ENCODE measurements around the gene DSCAM. TPM values are rescaled to one million over a fixed set of nuclear protein-coding genes. Genes with fewer than 3 reads are reported as not detected.

Gene DSCAM
- total RNA-seq, 1 experiment from 2014 or later = 0.33 TPM

DNA sequence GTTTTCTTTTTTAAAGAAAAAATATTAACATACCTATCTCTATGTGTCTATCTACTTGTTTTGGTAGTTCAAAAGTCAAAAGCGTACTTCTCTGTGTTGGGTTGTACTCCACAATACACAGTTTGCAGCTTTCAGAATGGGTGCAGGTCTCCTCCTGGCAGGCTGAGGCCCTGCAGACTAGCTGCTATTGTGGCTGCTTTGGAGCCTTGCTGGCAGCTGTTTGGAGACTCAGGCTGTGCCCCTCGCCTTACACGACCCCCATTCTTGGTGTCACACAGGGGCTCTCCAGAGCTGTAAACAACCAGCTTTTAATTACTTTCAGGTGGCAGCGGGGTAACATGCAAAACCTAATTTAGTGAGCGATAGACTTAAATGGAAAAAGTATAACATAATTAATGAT is 160.4 kb downstream of the DSCAM start:
- Mint-ChIP-seq H3K36me3 (ENCODE audit: insufficient read depth, unreplicated experiment) (no peaks in the 10 kb centered on the region), H3K9me3 (ENCODE audit: unreplicated experiment) (peaks cover 28% of the 10 kb centered on the region), H3K27ac (ENCODE audit: low read depth, unreplicated experiment) (no peak overlapping the region), H3K4me3 (ENCODE audit: unreplicated experiment) (no peak overlapping the region), H3K4me1 (ENCODE audit: insufficient read depth, unreplicated experiment) (no peaks in the 10 kb centered on the region), H3K27me3 (ENCODE audit: insufficient read depth, unreplicated experiment) (no peaks in the 10 kb centered on the region)
- ChIA-PET POLR2A (interaction anchor here (1.0 kb wide), 1 partner anchor 16 kb away, joined by 3 read pairs; no protein-coding TSS in a partner anchor), CTCF (no interaction called here)
- no peak for DNase-seq (ENCODE audit: unreplicated experiment)
- TF ChIP-seq, protein P1, sequence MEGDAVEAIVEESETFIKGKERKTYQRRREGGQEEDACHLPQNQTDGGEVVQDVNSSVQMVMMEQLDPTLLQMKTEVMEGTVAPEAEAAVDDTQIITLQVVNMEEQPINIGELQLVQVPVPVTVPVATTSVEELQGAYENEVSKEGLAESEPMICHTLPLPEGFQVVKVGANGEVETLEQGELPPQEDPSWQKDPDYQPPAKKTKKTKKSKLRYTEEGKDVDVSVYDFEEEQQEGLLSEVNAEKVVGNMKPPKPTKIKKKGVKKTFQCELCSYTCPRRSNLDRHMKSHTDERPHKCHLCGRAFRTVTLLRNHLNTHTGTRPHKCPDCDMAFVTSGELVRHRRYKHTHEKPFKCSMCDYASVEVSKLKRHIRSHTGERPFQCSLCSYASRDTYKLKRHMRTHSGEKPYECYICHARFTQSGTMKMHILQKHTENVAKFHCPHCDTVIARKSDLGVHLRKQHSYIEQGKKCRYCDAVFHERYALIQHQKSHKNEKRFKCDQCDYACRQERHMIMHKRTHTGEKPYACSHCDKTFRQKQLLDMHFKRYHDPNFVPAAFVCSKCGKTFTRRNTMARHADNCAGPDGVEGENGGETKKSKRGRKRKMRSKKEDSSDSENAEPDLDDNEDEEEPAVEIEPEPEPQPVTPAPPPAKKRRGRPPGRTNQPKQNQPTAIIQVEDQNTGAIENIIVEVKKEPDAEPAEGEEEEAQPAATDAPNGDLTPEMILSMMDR (IDR thresholded peaks at IDR 0.05; ENCODE audit: unreplicated experiment) = no peak
- intact Hi-C loops (cut with micrococcal nuclease) = no loop called here
- BruUV-seq (replicated peaks) = no TSS peak

DNA sequence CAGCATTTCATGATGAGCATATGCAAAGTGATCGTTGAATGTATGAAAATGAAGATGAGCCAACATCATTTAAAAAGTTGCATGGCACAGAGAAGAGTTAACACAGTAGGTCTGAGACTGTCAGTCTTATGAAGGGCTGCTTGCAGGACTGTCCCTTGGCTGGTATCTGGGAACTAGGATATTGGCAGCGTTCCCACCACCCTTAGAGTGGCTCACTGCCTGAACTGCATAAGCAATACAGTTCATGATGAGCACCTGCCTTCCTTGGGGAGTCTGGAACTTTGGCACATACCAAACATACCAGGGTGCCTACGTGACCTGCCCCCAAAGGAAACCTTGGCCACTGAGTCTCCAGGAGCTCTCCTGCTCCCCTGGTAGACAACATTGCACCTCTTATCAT is 161.8 kb downstream of the DSCAM start:
- DNase-seq (ENCODE audit: unreplicated experiment) = no peak
- H3K36me3 Mint-ChIP-seq (ENCODE audit: insufficient read depth, unreplicated experiment) = no peaks in the 10 kb centered on the region
- no peak overlapping the region for H3K4me3 Mint-ChIP-seq (ENCODE audit: unreplicated experiment)
- H3K9me3 Mint-ChIP-seq (ENCODE audit: unreplicated experiment) = peaks cover 28% of the 10 kb centered on the region
- ChIA-PET CTCF (interaction anchor here (0.7 kb wide), 1 partner anchor 66 kb away, joined by 3 read pairs; no protein-coding TSS in a partner anchor), POLR2A (interaction anchor here (0.7 kb wide), 1 partner anchor 565 kb away, joined by 3 read pairs; no protein-coding TSS in a partner anchor)
- no peak overlapping the region for H3K27ac Mint-ChIP-seq (ENCODE audit: low read depth, unreplicated experiment)
- no peaks in the 10 kb centered on the region for H3K4me1 Mint-ChIP-seq (ENCODE audit: insufficient read depth, unreplicated experiment)
- H3K27me3 Mint-ChIP-seq (ENCODE audit: insufficient read depth, unreplicated experiment) = no peaks in the 10 kb centered on the region
- BruUV-seq (replicated peaks) = no TSS peak
- intact Hi-C loops (cut with micrococcal nuclease) = no loop called here
- TF ChIP-seq, protein P1 (IDR thresholded peaks at IDR 0.05; ENCODE audit: unreplicated experiment) = no peak

DNA sequence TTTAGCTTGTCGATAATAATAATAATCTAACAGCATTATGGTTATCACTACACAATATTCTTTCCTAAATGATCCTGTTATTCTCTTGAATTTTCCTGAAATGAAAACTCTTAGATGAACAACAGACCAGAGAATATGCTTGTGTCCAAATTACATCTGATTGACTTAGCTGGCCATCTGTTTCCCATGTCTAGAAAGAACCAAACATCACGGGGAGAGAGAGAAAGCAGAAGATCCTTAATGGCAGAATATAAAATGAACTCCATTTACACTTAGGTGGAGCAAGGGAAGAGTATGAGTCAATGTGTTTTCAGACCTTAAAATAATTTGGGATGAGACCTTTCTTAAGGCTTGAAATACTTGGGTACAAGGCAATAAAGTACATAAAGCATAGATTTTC is 162.2 kb downstream of the DSCAM start:
- H3K27me3 Mint-ChIP-seq (ENCODE audit: insufficient read depth, unreplicated experiment) = no peaks in the 10 kb centered on the region
- H3K36me3 Mint-ChIP-seq (ENCODE audit: insufficient read depth, unreplicated experiment) = no peaks in the 10 kb centered on the region
- ChIA-PET CTCF (no interaction called here), POLR2A (interaction anchor here (0.7 kb wide), 1 partner anchor 565 kb away, joined by 3 read pairs; no protein-coding TSS in a partner anchor)
- H3K4me1 Mint-ChIP-seq (ENCODE audit: insufficient read depth, unreplicated experiment) = no peaks in the 10 kb centered on the region
- H3K27ac Mint-ChIP-seq (ENCODE audit: low read depth, unreplicated experiment) = no peak overlapping the region
- TF ChIP-seq, protein P1 (IDR thresholded peaks at IDR 0.05; ENCODE audit: unreplicated experiment) = no peak
- DNase-seq (ENCODE audit: unreplicated experiment) = no peak
- intact Hi-C loops (cut with micrococcal nuclease) = no loop called here
- peaks cover 28% of the 10 kb centered on the region for H3K9me3 Mint-ChIP-seq (ENCODE audit: unreplicated experiment)
- H3K4me3 Mint-ChIP-seq (ENCODE audit: unreplicated experiment) = no peak overlapping the region
- BruUV-seq (replicated peaks) = no TSS peak

DNA sequence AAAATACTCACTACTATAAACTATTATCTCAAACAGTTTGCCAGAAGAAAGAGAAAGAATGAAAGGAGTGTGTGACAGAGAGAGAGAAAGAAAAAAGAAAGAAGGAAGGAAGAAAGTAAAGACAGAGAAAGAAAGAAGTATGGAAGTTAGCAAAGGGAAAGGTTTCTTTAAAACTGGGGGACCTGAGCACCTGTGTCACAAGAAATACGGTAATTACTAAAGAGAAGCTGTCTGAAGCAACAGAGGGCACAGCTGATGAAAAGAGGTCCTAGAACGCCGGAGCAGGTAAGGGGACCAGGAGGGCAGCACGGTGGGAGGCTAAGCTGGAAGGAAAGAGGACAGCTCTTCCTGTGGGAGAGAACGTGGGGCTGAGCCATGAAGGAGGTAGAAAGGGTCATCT is 163.6 kb downstream of the DSCAM start:
- BruUV-seq (replicated peaks) = no TSS peak
- ChIA-PET POLR2A (no interaction called here), CTCF (interaction anchor here (0.6 kb wide), 1 partner anchor 54 kb away, joined by 3 read pairs; no protein-coding TSS in a partner anchor)
- Mint-ChIP-seq H3K27me3 (ENCODE audit: insufficient read depth, unreplicated experiment) (no peaks in the 10 kb centered on the region), H3K36me3 (ENCODE audit: insufficient read depth, unreplicated experiment) (no peaks in the 10 kb centered on the region), H3K4me1 (ENCODE audit: insufficient read depth, unreplicated experiment) (no peaks in the 10 kb centered on the region), H3K4me3 (ENCODE audit: unreplicated experiment) (no peak overlapping the region), H3K9me3 (ENCODE audit: unreplicated experiment) (peaks cover 28% of the 10 kb centered on the region), H3K27ac (ENCODE audit: low read depth, unreplicated experiment) (no peak overlapping the region)
- intact Hi-C loops (cut with micrococcal nuclease) = no loop called here
- DNase-seq (ENCODE audit: unreplicated experiment) = no peak
- TF ChIP-seq, protein P1 (IDR thresholded peaks at IDR 0.05; ENCODE audit: unreplicated experiment) = no peak

Data from MCF 10A (cell line).